Nephron progenitor cell (in vitro differentiated cells): ENCODE measurements around the gene SSBP3.

Experiments used
- DNase-seq: peaks from one replicate; pipeline ENCODE4 v3.0.0; 2021
- H3K27ac Mint-ChIP-seq: 2 replicates; pipeline ENCODE4 v1.8.0; 2021; ENCODE audit warnings: mild to moderate bottlenecking, moderate library complexity, mixed read lengths
- H3K27me3 Mint-ChIP-seq: 2 replicates; pipeline ENCODE4 v1.8.0; 2021; ENCODE audit warnings: mild to moderate bottlenecking, low read depth, mixed read lengths; ENCODE audit not compliant: poor library complexity
- H3K36me3 Mint-ChIP-seq: 2 replicates; pipeline ENCODE4 v1.8.0; 2021; ENCODE audit warnings: low read depth, mixed read lengths
- H3K4me1 Mint-ChIP-seq: 2 replicates; pipeline ENCODE4 v1.8.0; 2021; ENCODE audit warnings: mixed read lengths
- H3K4me3 Mint-ChIP-seq: 2 replicates; pipeline ENCODE4 v1.8.0; 2021; ENCODE audit warnings: mild to moderate bottlenecking, moderate library complexity, mixed read lengths
- H3K9me3 Mint-ChIP-seq: 2 replicates; pipeline ENCODE4 v1.8.0; 2021; ENCODE audit warnings: mild to moderate bottlenecking, moderate library complexity, mixed read lengths
- TF ChIP-seq, protein P1 (sequence below): fragments of 200-600 bp; sonication (generic); IDR thresholded peaks from 2 replicates; pipeline ENCODE4 v1.5.0; 2021; ENCODE audit warnings: antibody characterized with exemption

SSBP3 gene

DNA sequence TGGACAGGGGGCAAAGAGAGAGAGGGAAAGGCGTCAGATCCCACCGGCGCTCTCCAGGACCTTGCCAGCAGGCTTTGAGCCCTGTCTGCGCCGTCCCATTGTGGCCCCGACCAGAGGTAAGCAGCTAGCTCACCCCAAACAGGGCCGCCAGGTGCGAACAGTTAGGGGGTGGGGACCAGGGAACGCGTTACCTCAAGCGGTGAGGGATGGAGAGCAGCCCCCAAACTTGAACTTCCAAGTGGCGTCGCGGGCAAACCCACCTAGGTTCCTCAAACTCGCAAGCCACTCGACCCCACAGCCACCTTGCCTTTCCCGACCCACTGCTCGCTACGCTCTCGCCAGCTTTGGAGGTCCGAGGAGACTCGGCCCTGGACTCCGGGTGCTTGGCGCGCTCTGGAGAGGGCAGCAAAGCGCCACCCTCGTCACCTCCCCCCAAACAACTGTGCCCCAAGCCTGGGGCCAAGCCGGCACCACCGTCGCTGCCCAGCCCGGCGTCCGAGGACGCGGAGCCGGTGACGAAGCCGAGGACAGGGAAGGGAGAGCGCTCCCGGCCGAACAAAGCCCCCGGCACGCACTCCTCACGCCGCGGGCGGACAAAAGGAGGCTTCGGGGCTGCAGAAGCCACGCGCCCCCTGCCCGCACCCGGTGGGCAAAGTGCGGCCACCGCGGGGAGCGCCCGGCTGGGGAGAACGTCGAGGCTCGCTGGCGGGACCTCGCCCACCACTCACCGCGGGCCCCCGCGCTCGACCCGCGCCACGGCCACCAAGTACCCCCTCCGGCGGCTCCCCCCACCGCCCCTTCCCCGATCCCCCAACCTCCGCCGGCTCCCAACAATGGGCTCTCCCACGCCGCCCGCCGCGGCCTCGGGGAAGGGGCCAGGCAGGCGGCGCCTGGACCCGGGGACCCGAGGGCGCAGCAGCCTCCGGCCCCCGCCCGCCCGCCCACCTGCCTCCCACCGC is 976 bp downstream of the SSBP3 start:
- TF ChIP-seq, protein P1, sequence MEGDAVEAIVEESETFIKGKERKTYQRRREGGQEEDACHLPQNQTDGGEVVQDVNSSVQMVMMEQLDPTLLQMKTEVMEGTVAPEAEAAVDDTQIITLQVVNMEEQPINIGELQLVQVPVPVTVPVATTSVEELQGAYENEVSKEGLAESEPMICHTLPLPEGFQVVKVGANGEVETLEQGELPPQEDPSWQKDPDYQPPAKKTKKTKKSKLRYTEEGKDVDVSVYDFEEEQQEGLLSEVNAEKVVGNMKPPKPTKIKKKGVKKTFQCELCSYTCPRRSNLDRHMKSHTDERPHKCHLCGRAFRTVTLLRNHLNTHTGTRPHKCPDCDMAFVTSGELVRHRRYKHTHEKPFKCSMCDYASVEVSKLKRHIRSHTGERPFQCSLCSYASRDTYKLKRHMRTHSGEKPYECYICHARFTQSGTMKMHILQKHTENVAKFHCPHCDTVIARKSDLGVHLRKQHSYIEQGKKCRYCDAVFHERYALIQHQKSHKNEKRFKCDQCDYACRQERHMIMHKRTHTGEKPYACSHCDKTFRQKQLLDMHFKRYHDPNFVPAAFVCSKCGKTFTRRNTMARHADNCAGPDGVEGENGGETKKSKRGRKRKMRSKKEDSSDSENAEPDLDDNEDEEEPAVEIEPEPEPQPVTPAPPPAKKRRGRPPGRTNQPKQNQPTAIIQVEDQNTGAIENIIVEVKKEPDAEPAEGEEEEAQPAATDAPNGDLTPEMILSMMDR, result no peak
- Mint-ChIP-seq H3K4me1 (peaks cover 75% of the 10 kb centered on the region), H3K27ac (peak overlapping the region; percentile 78)

DNA sequence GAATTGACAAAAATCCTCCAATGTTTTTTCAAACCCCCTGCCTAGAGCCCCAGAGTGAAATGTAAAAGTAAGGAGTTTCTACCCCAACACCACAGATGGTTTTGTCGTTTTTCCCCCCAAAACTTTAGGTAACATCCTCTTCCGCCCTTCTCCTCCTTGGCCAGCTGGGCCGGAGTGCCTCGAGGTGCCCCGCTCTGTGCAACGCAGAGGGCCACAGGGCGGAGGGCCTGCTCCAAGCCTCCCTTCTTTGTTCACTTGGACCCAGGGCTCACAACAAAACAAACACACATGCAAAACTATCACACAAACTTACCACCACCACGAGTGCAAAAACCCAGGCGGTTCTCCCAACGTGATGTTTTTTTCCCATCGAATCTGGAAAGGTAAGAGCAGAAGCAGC is 1.9 kb downstream of the SSBP3 start:
- Mint-ChIP-seq H3K4me3 (peak overlapping the region; percentile 85), H3K27me3 (peaks cover 2% of the 10 kb centered on the region), H3K27ac (peak overlapping the region; percentile 78), H3K4me1 (peaks cover 75% of the 10 kb centered on the region), H3K36me3 (peaks cover 43% of the 10 kb centered on the region), H3K9me3 (no peaks in the 10 kb centered on the region)
- TF ChIP-seq, protein P1, result no peak
- DNase-seq, result no peak

More for the DNA sequence above, 976 bp downstream of the SSBP3 start:
- H3K9me3 Mint-ChIP-seq, result no peaks in the 10 kb centered on the region
- peak; percentile 37 for DNase-seq
- H3K27me3 Mint-ChIP-seq, result peaks cover 2% of the 10 kb centered on the region
- H3K36me3 Mint-ChIP-seq, result peaks cover 33% of the 10 kb centered on the region
- peak overlapping the region; percentile 85 for H3K4me3 Mint-ChIP-seq

GRCh38 chr1:54403808-54404261 is 2.4 kb downstream of the SSBP3 start:
- DNase-seq, result no peak
- Mint-ChIP-seq H3K9me3 (no peaks in the 10 kb centered on the region), H3K27me3 (peaks cover 2% of the 10 kb centered on the region), H3K27ac (peak overlapping the region; percentile 78), H3K4me3 (peak overlapping the region; percentile 85), H3K36me3 (peaks cover 47% of the 10 kb centered on the region), H3K4me1 (peaks cover 75% of the 10 kb centered on the region)
- TF ChIP-seq, protein P1, result no peak

DNA sequence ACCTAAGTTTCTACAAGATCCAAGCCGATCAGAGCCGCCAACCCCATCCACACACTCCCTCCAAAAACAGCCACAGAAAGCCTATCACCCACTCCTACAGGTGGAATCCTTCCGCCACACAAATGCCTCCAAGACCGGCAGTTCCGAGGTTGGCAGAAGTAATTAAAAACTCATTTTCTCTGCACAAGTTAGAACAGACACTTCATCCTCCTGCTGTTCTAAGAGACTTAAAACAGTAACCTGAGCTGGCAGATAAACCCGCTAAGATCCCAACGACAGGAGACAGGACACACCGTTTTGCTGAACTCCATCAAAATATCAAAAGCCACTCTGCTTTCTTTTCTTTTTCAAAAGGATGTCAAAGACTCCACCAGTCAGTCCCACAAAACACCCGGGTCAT is 2.8 kb downstream of the SSBP3 start:
- peak overlapping the region; percentile 85 for H3K4me3 Mint-ChIP-seq
- peaks cover 51% of the 10 kb centered on the region for H3K36me3 Mint-ChIP-seq
- peak overlapping the region; percentile 73 for H3K27ac Mint-ChIP-seq
- H3K9me3 Mint-ChIP-seq, result no peaks in the 10 kb centered on the region
- no peak for DNase-seq
- peaks cover 2% of the 10 kb centered on the region for H3K27me3 Mint-ChIP-seq
- TF ChIP-seq, protein P1, result no peak
- peaks cover 75% of the 10 kb centered on the region for H3K4me1 Mint-ChIP-seq

DNA sequence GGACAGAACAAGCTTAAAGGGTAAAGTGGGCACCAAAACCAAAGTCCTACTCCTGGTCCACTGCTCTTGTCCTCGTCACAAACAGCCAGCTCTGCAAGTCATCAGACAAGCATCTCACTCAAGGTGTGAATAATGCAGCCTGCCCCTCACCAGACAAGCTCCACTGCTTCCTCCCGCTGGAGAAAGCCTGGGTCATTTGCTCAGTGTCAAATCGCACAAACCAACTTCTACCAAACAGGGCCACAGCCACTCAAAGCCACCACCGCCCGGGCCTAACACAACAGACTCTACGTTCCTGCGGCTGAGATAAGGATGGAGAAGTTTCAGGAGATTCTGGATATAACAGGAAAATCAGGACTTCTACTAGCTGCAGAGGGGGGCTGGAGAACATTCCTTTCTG is 3.3 kb downstream of the SSBP3 start:
- Mint-ChIP-seq H3K4me1 (peaks cover 75% of the 10 kb centered on the region), H3K9me3 (no peaks in the 10 kb centered on the region), H3K4me3 (peak overlapping the region; percentile 85), H3K36me3 (peaks cover 57% of the 10 kb centered on the region), H3K27me3 (peaks cover 2% of the 10 kb centered on the region), H3K27ac (peak overlapping the region; percentile 73)
- TF ChIP-seq, protein P1, result no peak
- no peak for DNase-seq
